MCF 10A (cell line): ENCODE measurements around the gene TM9SF4. TPM values are rescaled to one million over a fixed set of nuclear protein-coding genes. Genes with fewer than 3 reads are reported as not detected.

Experiments used
- BruUV-seq: library from RNA; stranded (reverse); fragments of 400-500 nt; replicated peaks from 2 replicates; lab custom pipeline; 2021; lab: Mats Ljungman, UMichigan
- CTCF ChIA-PET: fragments of 300-600 bp; sonication (Branson Sonifier 250); formaldehyde crosslinking; extraction: SDS; loops from one replicate; lab custom pipeline; 2021; ENCODE audit warnings: antibody characterized with exemption, inconsistent platforms; lab: Yijun Ruan, JAX
- POLR2A ChIA-PET: fragments of 300-600, 350-650 bp; sonication (Branson Sonifier 250); formaldehyde crosslinking; extraction: SDS; loops from one replicate; lab custom pipeline; 2020; ENCODE audit warnings: antibody characterized with exemption, inconsistent platforms; lab: Yijun Ruan, JAX
- DNase-seq: peaks from one replicate; pipeline ENCODE4 v3.0.0-alpha.2; 2018; ENCODE audit not compliant: unreplicated experiment
- H3K27ac Mint-ChIP-seq: one replicate; pipeline ENCODE4 v1.8.0; 2022; ENCODE audit warnings: mild to moderate bottlenecking, low read depth, mixed read lengths; ENCODE audit not compliant: unreplicated experiment
- H3K27me3 Mint-ChIP-seq: one replicate; pipeline ENCODE4 v1.8.0; 2022; ENCODE audit warnings: mixed read lengths; ENCODE audit not compliant: insufficient read depth, unreplicated experiment
- H3K36me3 Mint-ChIP-seq: one replicate; pipeline ENCODE4 v1.8.0; 2022; ENCODE audit warnings: mild to moderate bottlenecking, moderate library complexity, mixed read lengths; ENCODE audit not compliant: insufficient read depth, unreplicated experiment
- H3K4me1 Mint-ChIP-seq: one replicate; pipeline ENCODE4 v1.8.0; 2022; ENCODE audit warnings: mixed read lengths; ENCODE audit not compliant: insufficient read depth, unreplicated experiment
- H3K4me3 Mint-ChIP-seq: one replicate; pipeline ENCODE4 v1.8.0; 2022; ENCODE audit warnings: mild to moderate bottlenecking, moderate library complexity, mixed read lengths; ENCODE audit not compliant: unreplicated experiment
- H3K9me3 Mint-ChIP-seq: one replicate; pipeline ENCODE4 v1.8.0; 2022; ENCODE audit warnings: mixed read lengths; ENCODE audit not compliant: unreplicated experiment
- intact Hi-C: fragments of 100-400 bp; cut with micrococcal nuclease; formaldehyde crosslinking; loops from 2 replicates; pipeline ENCODE4 v1.14.1; 2022
- total RNA-seq: library from RNA; stranded (reverse); gene quantifications from 2 replicates; pipeline ENCODE4 v1.2.3, GENCODE V29; 2022
- TF ChIP-seq, protein P1 (sequence below): fragments of 200-600 bp; IDR thresholded peaks from one replicate; pipeline ENCODE4 v1.8.0; 2022; ENCODE audit warnings: antibody characterized with exemption, mild to moderate bottlenecking; ENCODE audit not compliant: unreplicated experiment

The TM9SF4 gene
- total RNA-seq, 1 experiment from 2014 or later: 52.3 TPM

DNA sequence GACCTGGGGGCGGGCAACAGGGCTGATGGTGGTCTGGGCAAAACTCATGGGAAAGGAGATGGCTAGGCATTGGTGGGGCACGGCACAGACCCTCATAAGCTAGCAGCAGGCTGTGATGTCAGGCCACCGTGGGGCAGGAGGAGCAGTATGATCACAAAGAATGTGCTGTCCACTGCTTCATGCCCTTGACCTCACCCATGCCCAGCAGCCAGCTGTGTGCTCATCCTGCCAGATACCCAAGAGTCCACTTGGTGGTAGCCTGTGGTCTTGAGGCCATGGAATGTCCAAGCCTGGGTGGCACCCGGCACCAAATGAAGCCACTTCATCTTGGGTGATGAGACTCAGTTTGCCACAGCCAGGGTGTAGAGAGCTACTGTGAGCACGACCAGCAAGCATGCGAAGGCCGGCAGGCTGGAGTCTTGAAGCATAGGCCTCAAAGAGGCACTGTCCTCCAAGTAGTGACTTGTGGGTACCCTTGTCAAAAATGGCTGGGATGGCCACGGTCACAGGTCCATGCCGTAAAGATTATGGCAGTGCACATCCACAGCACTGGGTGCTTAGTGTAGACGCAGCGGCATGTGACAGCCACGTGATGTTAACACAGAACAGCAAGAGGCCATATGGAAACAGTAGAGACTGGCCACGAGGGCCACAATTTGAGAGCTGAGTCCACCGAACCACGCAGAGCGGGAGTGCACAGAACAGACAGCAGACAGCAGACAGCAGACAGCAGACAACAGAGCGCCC lies 79.0 kb downstream of the TM9SF4 start:
- intact Hi-C loops: no loop called here

DNA sequence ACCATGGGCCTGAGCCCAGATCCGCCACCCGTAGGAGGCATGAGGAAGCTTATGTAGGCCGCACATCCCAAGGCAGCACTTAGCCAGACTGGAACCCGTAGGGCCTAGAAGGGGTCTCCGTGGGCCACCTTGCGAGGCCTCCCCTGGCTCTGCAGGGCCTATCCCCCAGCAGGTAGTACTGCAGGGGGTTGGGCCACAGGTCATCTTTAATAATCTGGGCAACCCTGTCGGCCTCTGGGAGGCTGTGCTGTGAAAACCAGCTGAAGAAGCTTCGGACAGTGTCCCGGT lies 79.6 kb downstream of the TM9SF4 start:
- H3K9me3 Mint-ChIP-seq: no peaks in the 10 kb centered on the region
- no TSS peak for BruUV-seq

More for the DNA sequence above, 79.0 kb downstream of the TM9SF4 start:
- Mint-ChIP-seq H3K4me3 (no peak overlapping the region), H3K36me3 (peaks cover 21% of the 10 kb centered on the region), H3K9me3 (no peaks in the 10 kb centered on the region), H3K4me1 (no peaks in the 10 kb centered on the region), H3K27ac (no peak overlapping the region), H3K27me3 (no peaks in the 10 kb centered on the region)
- ChIA-PET CTCF (interaction anchor here (0.6 to 0.7 kb wide), 4 partner anchors 61 to 1567 kb away, joined by 3 to 4 read pairs (median 3); no protein-coding TSS in a partner anchor), POLR2A (interaction anchor here (0.7 to 0.9 kb wide), 3 partner anchors 14 to 170 kb away, joined by 3 to 4 read pairs (median 3); no protein-coding TSS in a partner anchor)
- TF ChIP-seq, protein P1, sequence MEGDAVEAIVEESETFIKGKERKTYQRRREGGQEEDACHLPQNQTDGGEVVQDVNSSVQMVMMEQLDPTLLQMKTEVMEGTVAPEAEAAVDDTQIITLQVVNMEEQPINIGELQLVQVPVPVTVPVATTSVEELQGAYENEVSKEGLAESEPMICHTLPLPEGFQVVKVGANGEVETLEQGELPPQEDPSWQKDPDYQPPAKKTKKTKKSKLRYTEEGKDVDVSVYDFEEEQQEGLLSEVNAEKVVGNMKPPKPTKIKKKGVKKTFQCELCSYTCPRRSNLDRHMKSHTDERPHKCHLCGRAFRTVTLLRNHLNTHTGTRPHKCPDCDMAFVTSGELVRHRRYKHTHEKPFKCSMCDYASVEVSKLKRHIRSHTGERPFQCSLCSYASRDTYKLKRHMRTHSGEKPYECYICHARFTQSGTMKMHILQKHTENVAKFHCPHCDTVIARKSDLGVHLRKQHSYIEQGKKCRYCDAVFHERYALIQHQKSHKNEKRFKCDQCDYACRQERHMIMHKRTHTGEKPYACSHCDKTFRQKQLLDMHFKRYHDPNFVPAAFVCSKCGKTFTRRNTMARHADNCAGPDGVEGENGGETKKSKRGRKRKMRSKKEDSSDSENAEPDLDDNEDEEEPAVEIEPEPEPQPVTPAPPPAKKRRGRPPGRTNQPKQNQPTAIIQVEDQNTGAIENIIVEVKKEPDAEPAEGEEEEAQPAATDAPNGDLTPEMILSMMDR: no peak
- no TSS peak for BruUV-seq
- DNase-seq: no peak

DNA sequence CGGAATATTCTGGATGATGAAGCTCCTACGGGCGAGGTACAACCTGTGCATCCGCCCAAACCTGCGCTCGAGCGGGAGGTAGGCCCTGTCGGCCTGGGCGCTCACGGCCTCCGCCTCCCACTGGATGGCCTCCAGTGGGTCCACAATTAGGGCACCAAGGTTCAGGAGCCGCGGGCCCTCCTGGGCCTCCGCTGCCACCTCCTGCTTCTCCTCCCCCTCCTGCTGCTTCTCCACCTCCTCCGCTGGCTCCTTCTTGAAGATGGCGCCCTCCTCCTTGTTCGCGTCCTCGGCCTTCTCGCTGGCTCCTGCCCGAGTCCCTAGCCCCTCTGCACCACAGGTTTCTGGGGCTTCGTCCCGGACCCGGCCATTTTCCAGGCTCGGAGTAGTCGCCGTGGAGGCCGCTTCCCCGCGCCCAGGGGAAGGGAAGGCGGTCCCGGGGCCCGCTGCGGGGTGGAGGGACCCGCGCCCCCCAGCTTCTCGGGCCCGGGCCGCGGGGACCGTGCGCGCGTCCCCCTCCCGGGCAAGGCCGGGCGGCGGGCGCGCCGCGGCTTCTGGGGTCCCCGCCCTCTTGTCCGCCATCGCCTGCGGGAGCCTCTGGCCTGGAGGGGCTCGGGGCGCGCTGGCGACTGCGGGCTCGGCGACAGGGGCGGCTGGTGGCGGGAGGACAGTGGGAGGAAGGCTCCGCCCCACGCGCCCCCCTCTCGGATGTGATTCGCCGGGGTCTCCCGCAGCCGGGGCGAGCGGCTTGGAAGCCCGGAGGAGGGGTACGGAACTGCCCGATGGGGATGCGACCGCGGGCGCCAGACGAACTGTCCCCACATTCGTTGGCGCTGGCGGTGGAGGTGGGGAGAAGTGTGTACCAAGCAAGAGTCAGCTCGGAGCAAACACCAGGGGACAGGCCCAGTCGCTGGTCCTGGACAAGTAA lies 80.4 kb downstream of the TM9SF4 start:
- intact Hi-C loops: no loop called here

More for the DNA sequence above, 79.6 kb downstream of the TM9SF4 start:
- CTCF ChIA-PET: interaction anchor here (0.6 kb wide), 2 partner anchors 61 to 477 kb away, joined by 3 to 4 read pairs; no protein-coding TSS in a partner anchor
- H3K27ac Mint-ChIP-seq: no peak overlapping the region
- no peak overlapping the region for H3K4me3 Mint-ChIP-seq
- no peaks in the 10 kb centered on the region for H3K4me1 Mint-ChIP-seq
- H3K27me3 Mint-ChIP-seq: no peaks in the 10 kb centered on the region
- intact Hi-C loops: no loop called here
- no peak for DNase-seq
- POLR2A ChIA-PET: interaction anchor here (0.9 kb wide), 1 partner anchor 170 kb away, joined by 4 read pairs; no protein-coding TSS in a partner anchor
- H3K36me3 Mint-ChIP-seq: peaks cover 26% of the 10 kb centered on the region
- TF ChIP-seq, protein P1: no peak

More for the DNA sequence above, 80.4 kb downstream of the TM9SF4 start:
- ChIA-PET CTCF (interaction anchor here (0.5 to 0.6 kb wide), 2 partner anchors 36 to 1476 kb away, joined by 3 to 4 read pairs; no protein-coding TSS in a partner anchor), POLR2A (interaction anchor here (1.0 kb wide), 1 partner anchor 95 kb away, joined by 3 read pairs; no protein-coding TSS in a partner anchor)
- H3K36me3 Mint-ChIP-seq: peaks cover 34% of the 10 kb centered on the region
- TF ChIP-seq, protein P1: no peak
- H3K4me1 Mint-ChIP-seq: no peaks in the 10 kb centered on the region
- no peak overlapping the region for H3K27ac Mint-ChIP-seq
- no peak overlapping the region for H3K4me3 Mint-ChIP-seq
- H3K9me3 Mint-ChIP-seq: no peaks in the 10 kb centered on the region
- H3K27me3 Mint-ChIP-seq: no peaks in the 10 kb centered on the region
- no TSS peak for BruUV-seq
- DNase-seq: no peak
